HG02759 (cell line): Measurements from ENCODE around the gene PGAP3.
"Not testable (repeated sequence)": the region's sequence is repeated elsewhere in the genome, so short reads cannot be mapped to it uniquely, and the experiment has no call there.

ENCODE experiments used
- ATAC-seq: cut with Tn5 transposase; IDR thresholded peaks from one replicate; pipeline ENCODE4 v1.9.1; 2021; ENCODE audit warnings: mild to moderate bottlenecking, moderate library complexity; ENCODE audit not compliant: unreplicated experiment

The PGAP3 gene

DNA sequence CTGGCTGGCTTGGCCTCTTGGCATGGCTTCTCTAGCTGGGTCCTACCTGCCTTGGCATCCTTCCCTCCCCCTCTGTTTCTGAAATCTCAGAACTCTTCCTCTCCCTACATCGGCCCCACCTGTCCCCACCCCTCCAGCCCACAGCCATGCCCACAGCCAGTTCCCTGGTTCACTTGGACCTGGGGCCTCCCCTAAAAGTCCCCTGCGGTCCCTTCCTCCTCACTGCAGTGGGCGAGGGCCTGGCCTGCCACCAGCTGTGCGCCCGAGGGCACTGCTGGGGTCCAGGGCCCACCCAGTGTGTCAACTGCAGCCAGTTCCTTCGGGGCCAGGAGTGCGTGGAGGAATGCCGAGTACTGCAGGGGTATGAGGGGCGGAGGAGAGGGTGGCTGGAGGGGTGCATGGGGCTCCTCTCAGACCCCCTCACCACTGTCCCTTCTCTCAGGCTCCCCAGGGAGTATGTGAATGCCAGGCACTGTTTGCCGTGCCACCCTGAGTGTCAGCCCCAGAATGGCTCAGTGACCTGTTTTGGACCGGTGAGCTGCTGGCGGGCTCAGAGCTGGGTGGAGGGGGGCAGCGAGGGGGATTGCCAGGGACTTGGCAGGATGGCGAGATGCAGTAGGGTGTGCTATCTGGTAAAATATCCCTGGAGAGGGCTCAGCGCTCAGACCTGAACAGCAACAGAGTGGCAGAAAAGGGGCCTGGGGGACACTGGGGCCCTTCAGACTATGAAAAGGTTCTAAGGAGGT lies 28.4 kb upstream of the PGAP3 start:
- ATAC-seq: no peak

DNA sequence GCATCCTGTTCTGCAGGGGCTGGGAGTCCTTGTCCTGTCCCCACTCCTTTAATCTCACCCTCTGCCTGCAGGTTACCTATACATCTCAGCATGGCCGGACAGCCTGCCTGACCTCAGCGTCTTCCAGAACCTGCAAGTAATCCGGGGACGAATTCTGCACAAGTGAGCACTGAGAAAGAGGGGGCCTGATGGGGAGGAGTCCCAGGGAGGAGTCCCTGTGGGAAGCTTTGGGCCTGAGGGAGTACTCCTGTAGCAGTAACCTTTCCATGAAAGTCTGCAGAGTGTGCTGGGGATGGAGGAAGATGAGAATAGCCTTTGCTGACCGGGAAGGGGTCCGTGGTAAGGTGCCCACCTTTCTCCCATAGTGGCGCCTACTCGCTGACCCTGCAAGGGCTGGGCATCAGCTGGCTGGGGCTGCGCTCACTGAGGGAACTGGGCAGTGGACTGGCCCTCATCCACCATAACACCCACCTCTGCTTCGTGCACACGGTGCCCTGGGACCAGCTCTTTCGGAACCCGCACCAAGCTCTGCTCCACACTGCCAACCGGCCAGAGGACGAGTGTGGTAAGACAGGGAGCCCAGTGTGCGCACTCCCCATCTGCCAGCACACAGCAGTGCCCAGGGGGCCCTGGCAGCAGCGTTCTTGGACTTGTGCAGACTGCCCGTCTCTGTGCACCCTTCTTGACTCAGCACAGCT lies 27.7 kb upstream of the PGAP3 start:
- no peak for ATAC-seq

- ATAC-seq: no peak
Measured at GRCh38 chr17:39714234-39714633, 26.4 kb upstream of the PGAP3 start.

GRCh38 chr17:39711851-39712250 lies 24.0 kb upstream of the PGAP3 start:
- no peak for ATAC-seq

GRCh38 chr17:39711071-39711470 lies 23.2 kb upstream of the PGAP3 start:
- not testable (repeated sequence) for ATAC-seq

GRCh38 chr17:39709998-39710964 lies 22.4 kb upstream of the PGAP3 start:
- ATAC-seq: no peak

DNA sequence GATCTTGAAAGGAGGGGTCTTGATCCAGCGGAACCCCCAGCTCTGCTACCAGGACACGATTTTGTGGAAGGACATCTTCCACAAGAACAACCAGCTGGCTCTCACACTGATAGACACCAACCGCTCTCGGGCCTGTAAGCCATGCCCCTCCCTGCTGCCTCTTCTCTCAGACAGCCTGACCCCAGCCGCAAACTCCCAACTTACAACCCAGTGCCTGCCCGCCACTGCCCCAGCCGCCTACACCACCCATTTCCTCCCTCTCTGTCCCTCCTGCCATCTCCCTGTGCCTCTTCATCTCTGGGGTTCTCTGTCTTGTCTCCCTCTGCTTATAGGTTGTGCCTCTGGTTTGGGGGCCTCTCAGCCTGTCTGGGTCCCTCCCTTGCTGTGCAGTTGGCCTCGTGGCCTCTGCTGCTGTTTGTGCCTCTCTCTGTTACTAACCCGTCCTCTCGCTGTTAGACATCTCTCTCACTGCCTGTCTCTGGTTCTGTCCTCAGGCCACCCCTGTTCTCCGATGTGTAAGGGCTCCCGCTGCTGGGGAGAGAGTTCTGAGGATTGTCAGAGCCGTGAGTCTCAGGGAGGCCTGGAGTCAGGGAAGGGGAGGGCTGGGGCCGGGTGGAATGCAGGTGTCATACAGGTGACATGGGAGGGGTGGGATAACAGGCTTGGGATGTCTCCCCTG lies 21.6 kb upstream of the PGAP3 start:
- ATAC-seq: no peak

GRCh38 chr17:39706921-39707337 lies 19.1 kb upstream of the PGAP3 start:
- ATAC-seq: no peak

- no peak for ATAC-seq
Measured at GRCh38 chr17:39706383-39706782, 18.5 kb upstream of the PGAP3 start.

GRCh38 chr17:39705786-39706348 lies 18.0 kb upstream of the PGAP3 start:
- no peak for ATAC-seq

DNA sequence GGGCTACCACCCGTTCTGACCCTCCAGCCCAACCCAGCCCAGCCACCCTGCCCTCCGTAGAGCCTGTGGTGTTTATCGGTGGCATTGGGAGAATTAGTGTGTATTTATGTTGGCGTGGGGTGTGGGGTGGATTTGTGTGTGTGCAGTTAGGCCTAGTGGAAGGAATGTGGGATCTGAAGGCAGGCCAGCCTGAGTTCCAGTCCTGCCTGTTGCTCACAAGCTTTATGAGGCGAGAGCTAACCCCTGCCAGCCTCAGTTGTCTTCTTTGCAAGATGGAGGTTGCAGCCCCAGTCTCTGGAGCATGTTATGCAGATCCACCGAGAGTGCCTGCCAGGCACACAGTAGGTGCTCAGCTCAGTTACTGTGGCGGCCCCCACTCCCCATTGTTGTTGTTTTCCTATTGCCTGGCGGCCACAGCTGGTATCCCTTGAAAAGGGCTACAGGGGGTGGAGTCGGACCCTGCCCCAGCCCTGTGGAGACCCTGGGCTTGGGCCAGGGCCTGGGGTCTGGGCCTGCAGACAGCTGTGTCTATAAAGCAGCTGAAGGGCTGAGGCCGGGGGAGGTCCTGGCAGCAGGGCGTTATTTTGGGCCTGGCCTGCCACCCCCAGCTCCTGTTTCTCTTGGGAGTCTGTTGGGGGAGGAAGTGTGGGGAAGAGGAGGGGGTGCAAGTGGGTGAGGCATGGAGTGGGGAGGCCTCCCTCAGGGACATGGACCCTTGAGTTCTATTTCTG lies 17.1 kb upstream of the PGAP3 start:
- ATAC-seq: no peak

GRCh38 chr17:39703913-39704312 lies 16.1 kb upstream of the PGAP3 start:
- ATAC-seq: no peak

GRCh38 chr17:39702901-39703893 lies 15.3 kb upstream of the PGAP3 start:
- ATAC-seq: no peak

DNA sequence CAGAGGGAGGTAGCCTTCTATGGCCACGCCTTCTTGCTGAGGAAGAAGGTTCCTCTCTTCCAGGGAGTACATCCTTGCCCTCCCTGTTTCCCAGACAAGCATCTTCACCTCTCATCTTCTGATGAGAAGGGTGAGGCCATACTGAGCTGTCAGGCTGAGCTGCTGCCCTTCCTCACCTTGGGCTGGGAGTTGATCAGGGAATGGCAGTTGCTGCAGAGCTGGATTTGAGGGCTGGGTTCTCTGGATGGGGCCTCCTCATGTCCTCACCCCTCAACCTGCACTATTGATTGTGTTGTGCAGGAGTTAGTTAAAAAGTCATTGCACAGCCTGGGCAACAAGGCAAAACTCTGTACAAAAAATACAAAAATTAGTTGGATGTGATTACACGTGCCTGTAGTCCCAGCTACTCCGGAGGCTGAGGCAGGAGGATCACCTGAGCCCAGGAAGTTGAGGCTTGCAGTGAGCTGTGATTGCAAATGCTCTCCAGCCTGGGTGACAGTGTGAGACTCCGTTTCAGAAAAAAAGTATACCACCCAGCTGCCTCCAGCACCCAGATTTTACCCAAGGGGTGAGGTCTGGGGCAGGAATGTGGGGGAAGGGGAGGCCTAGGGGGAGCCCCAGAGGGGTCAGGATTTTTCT lies 14.0 kb upstream of the PGAP3 start:
- ATAC-seq: no peak

DNA sequence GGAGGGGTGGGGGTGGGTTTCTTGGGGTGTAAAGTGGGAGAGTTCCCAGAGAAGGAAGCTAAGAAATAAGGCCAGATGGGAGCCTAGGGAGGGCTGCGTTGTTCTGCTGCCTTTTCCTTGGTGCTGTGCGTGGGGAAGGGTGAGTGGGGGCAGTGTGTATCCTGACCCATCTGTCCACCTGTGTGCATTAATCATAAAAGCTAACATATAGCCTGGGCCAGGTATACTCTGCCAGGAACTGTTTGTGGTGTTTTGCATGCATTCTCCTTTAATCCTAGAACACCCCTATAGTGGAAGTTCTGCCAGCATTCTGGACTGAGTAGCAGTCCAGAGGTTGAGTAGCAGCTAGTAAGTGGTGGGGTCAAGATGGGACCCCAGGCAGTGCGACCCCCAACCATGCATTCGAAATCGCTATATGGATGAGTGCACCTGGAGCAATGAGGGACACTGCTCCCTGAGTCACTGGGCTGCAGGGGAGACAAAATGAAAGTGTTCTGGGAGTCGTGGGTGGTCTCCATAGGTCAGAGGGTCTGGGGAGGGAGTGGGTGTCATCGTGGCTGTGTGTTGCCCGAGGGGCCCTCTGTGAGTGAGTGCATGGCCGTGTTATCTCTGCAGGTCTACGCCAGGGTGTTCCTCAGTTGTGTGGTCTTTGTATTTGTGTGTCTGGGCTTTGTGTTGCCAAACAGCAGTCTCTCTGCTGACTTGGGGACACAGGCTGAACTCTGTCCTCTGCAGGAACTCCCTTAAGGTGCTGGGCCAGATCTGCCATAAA lies 13.3 kb upstream of the PGAP3 start:
- ATAC-seq: no peak

DNA sequence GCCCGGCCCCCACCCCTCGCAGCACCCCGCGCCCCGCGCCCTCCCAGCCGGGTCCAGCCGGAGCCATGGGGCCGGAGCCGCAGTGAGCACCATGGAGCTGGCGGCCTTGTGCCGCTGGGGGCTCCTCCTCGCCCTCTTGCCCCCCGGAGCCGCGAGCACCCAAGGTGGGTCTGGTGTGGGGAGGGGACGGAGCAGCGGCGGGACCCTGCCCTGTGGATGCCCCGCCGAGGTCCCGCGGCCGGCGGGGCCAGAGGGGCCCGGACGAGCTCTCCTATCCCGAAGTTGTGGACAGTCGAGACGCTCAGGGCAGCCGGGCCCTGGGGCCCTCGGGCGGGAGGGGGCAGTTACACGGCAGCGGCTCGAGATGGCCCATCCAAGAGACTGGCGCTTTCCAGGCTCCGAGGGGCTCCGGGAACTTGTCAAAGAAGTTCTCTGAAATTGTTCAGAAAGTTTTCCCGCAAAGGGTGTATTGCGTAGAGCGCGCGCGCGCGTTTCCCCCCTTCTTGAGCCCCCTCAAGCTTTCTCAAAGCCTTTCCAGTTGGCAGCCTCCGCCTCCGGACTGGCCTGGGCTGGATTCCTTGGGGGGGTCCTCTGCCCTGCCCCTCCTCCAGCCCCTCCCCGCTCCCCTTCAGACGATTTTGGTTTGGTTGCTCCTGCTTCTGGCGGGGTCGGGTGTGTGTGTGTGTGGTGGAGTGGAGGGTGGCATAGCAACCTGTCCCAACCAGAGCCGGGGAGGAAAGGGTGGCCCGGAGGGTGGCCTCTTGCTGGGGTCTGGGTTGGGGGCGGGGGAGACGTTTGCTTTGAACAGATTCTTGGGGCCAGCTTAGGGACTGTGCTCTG lies 12.5 kb upstream of the PGAP3 start:
- no peak for ATAC-seq

GRCh38 chr17:39699818-39700147 lies 11.9 kb upstream of the PGAP3 start, which contains the start of gene ERBB2:
ERBB2 (plus strand) TSS chr17:39700064; CDS start chr17:39700239, 175 bp downstream.
- ATAC-seq: no peak
